B cell (primary cell): ENCODE measurements around the gene KCNS1.

Source experiments
- EZH2 ChIP-seq: IDR thresholded peaks from 2 replicates; pipeline ENCODE4 v1.6.1; 2012; ENCODE audit warnings: borderline replicate concordance, low read depth, mild to moderate bottlenecking, moderate library complexity, low read length; ENCODE audit not compliant: insufficient read depth, poor library complexity, severe bottlenecking
- TF ChIP-seq, protein P1 (sequence below): fragments of 200-600 bp; IDR thresholded peaks from one replicate; pipeline ENCODE4 v1.8.0; 2022; ENCODE audit warnings: antibody characterized with exemption, mild to moderate bottlenecking

- TF ChIP-seq, protein P1, sequence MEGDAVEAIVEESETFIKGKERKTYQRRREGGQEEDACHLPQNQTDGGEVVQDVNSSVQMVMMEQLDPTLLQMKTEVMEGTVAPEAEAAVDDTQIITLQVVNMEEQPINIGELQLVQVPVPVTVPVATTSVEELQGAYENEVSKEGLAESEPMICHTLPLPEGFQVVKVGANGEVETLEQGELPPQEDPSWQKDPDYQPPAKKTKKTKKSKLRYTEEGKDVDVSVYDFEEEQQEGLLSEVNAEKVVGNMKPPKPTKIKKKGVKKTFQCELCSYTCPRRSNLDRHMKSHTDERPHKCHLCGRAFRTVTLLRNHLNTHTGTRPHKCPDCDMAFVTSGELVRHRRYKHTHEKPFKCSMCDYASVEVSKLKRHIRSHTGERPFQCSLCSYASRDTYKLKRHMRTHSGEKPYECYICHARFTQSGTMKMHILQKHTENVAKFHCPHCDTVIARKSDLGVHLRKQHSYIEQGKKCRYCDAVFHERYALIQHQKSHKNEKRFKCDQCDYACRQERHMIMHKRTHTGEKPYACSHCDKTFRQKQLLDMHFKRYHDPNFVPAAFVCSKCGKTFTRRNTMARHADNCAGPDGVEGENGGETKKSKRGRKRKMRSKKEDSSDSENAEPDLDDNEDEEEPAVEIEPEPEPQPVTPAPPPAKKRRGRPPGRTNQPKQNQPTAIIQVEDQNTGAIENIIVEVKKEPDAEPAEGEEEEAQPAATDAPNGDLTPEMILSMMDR = no peak
- TF ChIP-seq EZH2 = no peak
Observed at GRCh38 chr20:45104786-45105185, 3.9 kb upstream of the KCNS1 start.
